Muscle of leg (tissue), 11 donors: ENCODE results near the gene STARD7. TPM values are rescaled to one million over a fixed set of nuclear protein-coding genes. Genes with fewer than 3 reads are reported as not detected.
"Not testable (repeated sequence)": the region's sequence is repeated elsewhere in the genome, so short reads cannot be mapped to it uniquely, and the experiment has no call there.

ENCODE experiments used
- DNase-seq: peaks from one replicate; pipeline ENCODE4 v3.0.0; 2013
- H3K27ac ChIP-seq: one replicate; pipeline ENCODE4 v1.5.1; 2013; ENCODE audit warnings: mild to moderate bottlenecking, low read length, control low read depth
- H3K27me3 ChIP-seq: one replicate; pipeline ENCODE4 v1.6.1; 2013; ENCODE audit warnings: low read length; ENCODE audit not compliant: control insufficient read depth, insufficient read depth
- H3K36me3 ChIP-seq: one replicate; pipeline ENCODE4 v1.6.1; 2013; ENCODE audit warnings: low read length; ENCODE audit not compliant: control insufficient read depth, insufficient read depth
- H3K4me1 ChIP-seq: one replicate; pipeline ENCODE4 v1.6.1; 2013; ENCODE audit warnings: low read length; ENCODE audit not compliant: control insufficient read depth, insufficient read depth
- H3K4me3 ChIP-seq: one replicate; pipeline ENCODE4 v1.5.1; 2013; ENCODE audit warnings: low read length, control low read depth
- H3K9me3 ChIP-seq: replicated peaks from 2 replicates; pipeline ENCODE4 v1.6.1; 2013; ENCODE audit warnings: low read depth, low read length; ENCODE audit not compliant: control insufficient read depth
- WGBS: methylation state at CpG from one replicate; pipeline ENCODE4 v1.1.5; 2013; ENCODE audit warnings: missing lambda C conversion rate; ENCODE audit not compliant: insufficient coverage; 5-methylcytosine and 5-hydroxymethylcytosine counted together
- polyA plus RNA-seq, 8 donors: library from polyadenylated mRNA; unstranded; fragments of 120-200 nt; gene quantifications; one replicate each; pipeline versions ENCODE4 v1.2.1 to v1.2.3, GENCODE V29; 2013; ENCODE audit warnings: inconsistent platforms in 1 of 8, low replicate concordance in 1 of 8; ENCODE audit not compliant: insufficient read length in 8 of 8, insufficient read depth in 1 of 8
- total RNA-seq: library from RNA; stranded (reverse); fragments of 120-200 nt; gene quantifications from one replicate; pipeline ENCODE4 v1.2.4, GENCODE V29; 2013

STARD7 gene
- total and polyA plus RNA-seq, 9 donors: 93.2 to 130 (median 105) TPM

DNA sequence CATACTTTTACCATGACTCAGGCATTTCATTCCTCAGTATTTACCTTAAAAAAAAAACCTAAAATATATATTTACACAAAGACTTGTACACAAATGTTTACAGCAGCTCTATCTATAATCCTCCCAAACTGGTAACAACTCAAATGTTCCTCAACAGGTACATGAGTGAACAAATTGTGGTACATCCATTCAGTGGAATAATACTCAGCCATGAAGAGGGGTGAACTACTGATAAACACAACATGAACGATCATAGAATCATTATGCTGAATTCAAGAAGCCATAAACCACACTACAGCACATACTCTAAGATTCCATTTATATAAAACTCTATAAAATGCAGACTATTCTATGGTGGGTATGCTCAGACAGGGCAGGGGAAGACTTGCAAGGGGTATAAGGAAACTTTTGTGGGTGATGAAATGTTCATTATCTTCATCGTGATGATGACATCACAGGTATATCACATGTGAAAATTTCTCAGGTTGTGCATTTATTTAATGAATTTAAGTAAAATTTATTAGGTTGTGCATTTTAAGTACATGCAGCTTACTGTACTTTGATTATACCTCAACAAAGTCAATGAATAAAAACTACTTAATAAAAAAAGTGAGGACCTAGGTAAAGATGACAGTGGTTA, 38.6 kb downstream of the STARD7 start:
- WGBS: no CpG with 5 or more reads among the region's 2 CpGs
- DNase-seq: no peak
- Histone ChIP-seq H3K4me1 (no peaks in the 10 kb centered on the region), H3K4me3 (no peak overlapping the region), H3K36me3 (no peaks in the 10 kb centered on the region), H3K9me3 (no peaks in the 10 kb centered on the region), H3K27me3 (no peaks in the 10 kb centered on the region), H3K27ac (no peak overlapping the region)

DNA sequence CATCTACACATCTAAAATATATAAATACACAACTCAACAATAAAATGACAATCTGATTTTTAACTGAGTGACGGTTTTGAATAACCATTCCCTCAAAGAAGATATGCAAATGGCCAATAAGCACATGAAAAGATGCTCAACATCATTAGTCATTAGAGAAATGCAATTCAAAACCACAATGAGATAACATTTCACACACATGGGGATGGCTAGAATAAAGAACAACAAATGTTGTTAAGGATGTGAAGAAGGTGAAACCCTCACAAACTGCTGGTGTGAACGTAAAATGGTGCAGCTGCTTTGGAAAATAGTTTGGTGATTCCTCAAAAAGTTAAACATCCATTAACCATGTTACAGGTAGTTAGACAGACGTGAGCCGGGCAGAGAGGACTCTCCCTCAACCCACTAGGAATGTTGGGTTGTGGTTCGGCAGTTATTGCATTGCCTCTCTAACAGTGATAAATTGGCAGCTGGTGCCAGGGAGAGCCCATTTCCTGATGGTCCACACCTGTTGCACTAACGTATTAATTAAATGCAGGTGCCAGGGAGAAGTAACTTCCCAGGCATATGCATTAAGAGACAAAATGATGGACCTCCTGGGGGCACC, 41.1 kb downstream of the STARD7 start:
- WGBS: 0% methylated on average over 1 of the region's 6 CpGs
- DNase-seq: no peak
- H3K36me3 ChIP-seq: no peaks in the 10 kb centered on the region
- H3K4me3 ChIP-seq: no peak overlapping the region
- H3K4me1 ChIP-seq: peaks cover 18% of the 10 kb centered on the region
- no peak overlapping the region for H3K27ac ChIP-seq
- H3K27me3 ChIP-seq: no peaks in the 10 kb centered on the region
- no peaks in the 10 kb centered on the region for H3K9me3 ChIP-seq

DNA sequence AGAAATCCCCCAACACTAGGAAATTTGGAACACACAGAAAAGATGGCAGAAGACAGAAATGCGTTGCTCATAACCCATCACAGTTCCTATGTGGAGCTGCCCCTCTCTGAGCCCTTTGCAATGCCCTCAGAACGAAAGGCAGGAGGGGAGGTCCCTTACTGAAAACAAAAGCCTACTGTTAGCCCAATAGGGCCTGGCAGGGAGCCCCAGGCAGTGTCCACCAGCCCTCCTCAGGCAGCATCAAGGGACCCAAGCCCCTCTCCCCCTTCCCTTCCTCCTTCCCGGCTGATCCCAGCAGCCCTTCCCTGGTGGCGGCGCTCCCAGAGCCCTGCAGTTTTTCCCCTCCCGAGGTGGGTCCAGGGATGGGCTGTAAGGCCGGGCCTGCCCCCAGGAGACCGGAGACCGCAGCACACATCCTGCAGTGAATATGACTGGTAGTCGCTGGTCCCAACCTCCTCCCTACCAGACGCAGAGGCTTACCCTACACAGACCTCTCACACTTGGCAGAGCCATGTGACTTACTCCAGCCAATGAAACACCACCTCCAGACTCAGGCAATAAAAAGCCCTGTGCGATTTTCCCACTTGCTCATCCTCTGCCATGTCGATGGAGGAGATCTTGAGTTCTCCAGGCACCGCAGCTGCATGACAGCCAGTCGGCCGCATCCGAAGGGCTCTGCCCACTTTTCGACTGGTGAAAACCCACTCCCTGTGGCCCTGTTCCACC, 44.0 kb downstream of the STARD7 start:
- H3K36me3 ChIP-seq: no peaks in the 10 kb centered on the region
- 43% methylated on average over 13 of the region's 18 CpGs for WGBS
- H3K9me3 ChIP-seq: no peaks in the 10 kb centered on the region
- no peak overlapping the region for H3K4me3 ChIP-seq
- H3K27me3 ChIP-seq: no peaks in the 10 kb centered on the region
- H3K4me1 ChIP-seq: peaks cover 18% of the 10 kb centered on the region
- H3K27ac ChIP-seq: peak overlapping the region; percentile 31
- no peak for DNase-seq

DNA sequence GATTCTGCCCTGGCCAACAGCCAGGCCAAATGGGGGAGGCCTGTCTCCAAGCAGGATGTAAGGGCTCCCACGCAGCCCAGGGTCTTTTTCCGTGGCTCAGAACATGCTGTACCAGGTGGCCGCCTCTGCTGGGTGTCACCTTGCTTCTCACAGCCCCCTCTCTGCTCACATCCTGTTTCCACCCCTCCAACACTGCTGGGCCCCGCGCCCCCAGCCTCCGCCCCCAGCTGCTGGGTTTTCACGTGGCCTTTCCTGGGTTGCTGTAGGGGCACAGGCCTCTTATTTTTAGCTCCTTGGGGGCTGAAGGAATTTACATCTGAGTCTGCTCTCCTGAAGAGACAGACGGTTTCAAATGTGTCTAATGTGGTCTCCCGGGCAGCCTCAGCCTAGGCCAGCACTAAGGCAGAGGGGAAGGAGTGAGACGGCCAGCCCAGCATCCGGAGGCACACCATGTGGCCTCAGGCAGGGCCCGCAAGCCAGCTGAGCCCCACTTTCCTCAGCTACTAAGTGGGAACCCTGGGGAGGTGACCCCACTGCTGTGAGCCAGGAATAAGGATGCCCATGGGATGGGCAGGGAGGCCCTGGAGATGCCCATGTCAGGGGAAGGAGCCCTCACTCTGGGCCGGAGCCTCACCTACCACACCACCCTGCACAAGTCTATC, 44.7 kb downstream of the STARD7 start:
- Histone ChIP-seq H3K9me3 (no peaks in the 10 kb centered on the region), H3K27ac (peak overlapping the region; percentile 47), H3K27me3 (no peaks in the 10 kb centered on the region), H3K4me3 (no peak overlapping the region), H3K36me3 (no peaks in the 10 kb centered on the region), H3K4me1 (peaks cover 18% of the 10 kb centered on the region)
- peak; percentile 47 for DNase-seq
- 31% methylated on average over 6 of the region's 13 CpGs for WGBS

DNA sequence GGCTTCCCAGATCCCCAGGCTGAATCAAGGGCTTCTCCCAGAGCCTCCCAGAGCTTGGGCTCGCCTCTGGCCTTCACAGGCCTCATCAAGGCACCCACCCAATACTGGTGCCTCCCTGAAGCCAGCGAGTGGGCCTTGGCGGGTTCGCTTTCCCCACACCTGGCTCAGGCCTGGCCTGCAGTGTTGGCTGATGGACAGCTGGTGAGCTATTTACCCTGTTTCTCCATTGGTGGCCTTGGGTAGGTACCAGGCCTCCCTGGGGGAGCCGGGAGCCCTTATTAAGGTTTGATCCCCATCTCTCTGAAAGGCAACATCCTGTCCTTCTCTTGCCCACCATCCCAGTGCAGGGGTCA, 45.2 kb downstream of the STARD7 start:
- 40% methylated on average over 1 of the region's 5 CpGs for WGBS
- Histone ChIP-seq H3K27ac (peak overlapping the region; percentile 47), H3K36me3 (no peaks in the 10 kb centered on the region), H3K4me1 (peaks cover 24% of the 10 kb centered on the region), H3K4me3 (no peak overlapping the region), H3K27me3 (no peaks in the 10 kb centered on the region), H3K9me3 (no peaks in the 10 kb centered on the region)
- DNase-seq: no peak

DNA sequence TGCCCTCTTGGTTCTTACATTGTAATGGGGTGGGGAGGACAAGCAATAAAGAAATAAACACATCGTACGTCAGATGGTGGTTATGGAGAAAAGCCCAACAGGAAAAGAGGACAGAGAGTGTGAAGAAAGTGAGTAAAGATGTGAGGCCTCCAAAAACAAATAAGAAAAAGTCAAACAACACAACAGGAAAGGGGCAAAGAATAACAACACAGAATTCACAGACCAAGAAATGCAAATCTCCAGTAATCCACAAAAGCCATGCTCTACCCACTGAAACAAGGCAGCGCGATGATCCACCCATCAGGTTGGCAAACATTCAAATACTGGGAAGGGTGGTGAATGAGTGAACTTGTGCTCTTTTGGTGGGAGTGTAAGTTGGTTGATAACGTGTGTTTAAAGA, 46.7 kb downstream of the STARD7 start:
- Histone ChIP-seq H3K27ac (no peak overlapping the region), H3K27me3 (no peaks in the 10 kb centered on the region), H3K9me3 (no peaks in the 10 kb centered on the region), H3K36me3 (no peaks in the 10 kb centered on the region), H3K4me3 (no peak overlapping the region), H3K4me1 (peaks cover 32% of the 10 kb centered on the region)
- no peak for DNase-seq
- no CpG with 5 or more reads among the region's 5 CpGs for WGBS

DNA sequence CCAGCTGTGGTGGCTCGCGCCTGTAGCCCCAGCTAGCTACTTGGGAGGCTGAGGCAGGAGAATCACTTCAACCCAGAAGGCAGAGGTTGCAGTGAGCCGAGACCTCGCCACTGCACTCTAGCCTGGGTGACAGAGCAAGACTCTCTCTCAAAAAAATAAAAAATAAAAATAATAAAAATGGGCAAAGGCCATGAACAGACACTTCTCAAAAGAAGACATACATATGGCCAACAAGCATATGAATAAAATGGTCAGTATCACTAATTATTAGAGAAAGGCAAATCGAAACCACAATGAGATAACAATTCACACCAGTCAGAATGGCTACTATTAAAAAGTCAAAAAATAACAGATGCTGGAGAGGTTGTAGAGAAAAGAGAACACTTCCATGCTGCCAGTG, 48.3 kb downstream of the STARD7 start:
- H3K36me3 ChIP-seq, H3K9me3 ChIP-seq, DNase-seq, H3K27ac ChIP-seq, H3K27me3 ChIP-seq, H3K4me3 ChIP-seq: not testable (repeated sequence)
- WGBS: 93% methylated on average over 2 of the region's 5 CpGs
- H3K4me1 ChIP-seq: peaks cover 32% of the 10 kb centered on the region

DNA sequence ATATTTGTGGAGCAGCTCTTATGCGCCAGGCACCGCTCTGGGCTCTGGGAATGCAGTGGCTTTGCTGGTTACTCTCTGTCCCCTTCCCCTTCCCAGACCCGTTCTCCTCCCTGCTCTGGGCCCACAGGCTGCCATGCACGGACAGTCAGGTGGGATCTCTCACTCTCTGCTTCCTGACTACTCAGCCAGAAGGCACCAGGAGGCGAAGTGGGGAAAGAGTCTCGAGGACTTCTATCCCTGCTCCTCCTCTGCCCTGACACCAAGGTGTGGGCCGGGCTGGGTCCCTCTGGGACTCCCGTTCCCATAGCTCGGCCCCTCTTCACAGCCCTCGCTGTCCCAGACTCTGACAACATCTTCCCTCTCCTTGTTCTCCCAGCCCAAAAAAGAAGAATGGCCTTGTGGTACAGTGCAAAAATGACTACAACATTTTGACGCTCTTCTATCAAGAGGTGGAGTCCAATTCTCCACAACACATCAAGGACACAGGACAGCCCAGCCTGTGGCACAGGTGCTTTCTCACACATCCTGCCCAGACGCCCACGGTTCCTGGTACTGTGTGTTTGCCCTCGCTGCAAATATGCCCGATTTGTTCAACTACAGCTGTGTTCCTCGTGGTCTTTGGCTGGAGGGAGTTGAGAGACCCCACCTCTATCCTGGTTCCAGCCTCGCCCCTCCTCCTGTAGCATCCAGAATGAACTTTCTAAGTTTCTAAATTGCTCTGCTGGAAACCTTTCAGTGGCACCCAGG, 49.4 kb downstream of the STARD7 start:
- 70% methylated on average over 6 of the region's 17 CpGs for WGBS
- H3K4me3 ChIP-seq: no peak overlapping the region
- H3K9me3 ChIP-seq: no peaks in the 10 kb centered on the region
- DNase-seq: no peak
- no peaks in the 10 kb centered on the region for H3K27me3 ChIP-seq
- peaks cover 26% of the 10 kb centered on the region for H3K4me1 ChIP-seq
- no peak overlapping the region for H3K27ac ChIP-seq
- H3K36me3 ChIP-seq: no peaks in the 10 kb centered on the region

DNA sequence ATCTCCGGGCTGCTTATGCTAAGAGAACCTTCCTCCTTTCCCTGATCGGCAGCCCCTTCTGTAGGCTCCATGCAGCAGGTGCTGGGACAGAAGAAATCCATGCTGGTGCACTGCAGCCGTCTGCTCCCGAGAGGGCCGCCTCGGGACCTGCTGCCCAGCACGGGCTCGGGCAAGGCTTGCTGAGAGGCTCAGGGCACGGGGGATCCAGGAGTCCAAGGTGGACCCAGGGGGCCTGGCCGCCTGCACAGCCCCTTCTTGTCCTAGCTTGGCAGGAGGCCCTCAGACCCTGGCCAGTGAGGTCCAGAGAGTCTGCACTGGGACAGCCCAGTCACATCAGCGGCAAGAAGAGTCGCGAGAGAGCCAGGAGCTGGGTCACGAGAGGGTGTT, 50.1 kb downstream of the STARD7 start:
- Histone ChIP-seq H3K27me3 (no peaks in the 10 kb centered on the region), H3K4me3 (no peak overlapping the region)

More for the DNA sequence above, 50.1 kb downstream of the STARD7 start:
- no peak overlapping the region for H3K27ac ChIP-seq
- no peak for DNase-seq
- no peaks in the 10 kb centered on the region for H3K9me3 ChIP-seq
- WGBS: 58% methylated on average over 14 of the region's 14 CpGs
- H3K4me1 ChIP-seq: peaks cover 18% of the 10 kb centered on the region
- no peaks in the 10 kb centered on the region for H3K36me3 ChIP-seq
